A673 (cell line): ENCODE measurements around the gene PHYH. TPM values are rescaled to one million over a fixed set of nuclear protein-coding genes. Genes with fewer than 3 reads are reported as not detected.

Experiments
- BruUV-seq: library from RNA; stranded (reverse); fragments of 400-500 nt; replicated peaks from 2 replicates; lab custom pipeline; 2021; lab: Mats Ljungman, UMichigan
- CTCF ChIA-PET: fragments of 300-600 bp; sonication (Branson Sonifier 250); formaldehyde crosslinking; loops from one replicate; lab custom pipeline; 2022; ENCODE audit warnings: antibody characterized with exemption; lab: Charles Lee
- POLR2A ChIA-PET: fragments of 300-600 bp; sonication (Branson Sonifier 250); formaldehyde crosslinking; loops from one replicate; lab custom pipeline; 2022; ENCODE audit warnings: antibody characterized with exemption; ENCODE audit not compliant: low non-redundant PET; lab: Charles Lee
- DNase-seq: peaks from one replicate; pipeline ENCODE4 v3.0.0-alpha.2; 2015; ENCODE audit warnings: low spot score
- H3K27ac ChIP-seq: fragments of 200-600 bp; sonication (generic); 2 replicates; pipeline ENCODE4 v1.5.1; 2016; ENCODE audit warnings: mixed run types, low read depth, mild to moderate bottlenecking, mixed read lengths, antibody characterized with exemption, low read length; ENCODE audit not compliant: poor library complexity, severe bottlenecking
- H3K27me3 ChIP-seq: fragments of 200-600 bp; sonication (generic); replicated peaks from 2 replicates; pipeline ENCODE4 v1.6.1; 2017; ENCODE audit warnings: mixed run types, low read depth, mild to moderate bottlenecking, mixed read lengths, antibody characterized with exemption, low read length; ENCODE audit not compliant: insufficient read depth, poor library complexity
- H3K36me3 ChIP-seq: fragments of 200-600 bp; sonication (generic); 2 replicates; pipeline ENCODE4 v1.6.1; 2016; ENCODE audit warnings: mixed run types, mild to moderate bottlenecking, mixed read lengths, antibody characterized with exemption, low read length; ENCODE audit not compliant: insufficient read depth, poor library complexity, severe bottlenecking
- H3K4me1 ChIP-seq: fragments of 200-600 bp; sonication (generic); 2 replicates; pipeline ENCODE4 v1.6.1; 2017; ENCODE audit warnings: mixed run types, mild to moderate bottlenecking, mixed read lengths, antibody characterized with exemption, low read length; ENCODE audit not compliant: insufficient read depth, poor library complexity, severe bottlenecking
- H3K4me3 ChIP-seq: fragments of 200-600 bp; sonication (generic); 2 replicates; pipeline ENCODE4 v1.5.1; 2016; ENCODE audit warnings: low read depth, mixed run types, mild to moderate bottlenecking, mixed read lengths, low read length; ENCODE audit not compliant: poor library complexity, severe bottlenecking
- H3K9me3 ChIP-seq: fragments of 200-600 bp; sonication (generic); 2 replicates; pipeline ENCODE4 v1.6.1; 2016; ENCODE audit warnings: mixed run types, low read depth, mild to moderate bottlenecking, mixed read lengths, antibody characterized with exemption, low read length; ENCODE audit not compliant: poor library complexity, severe bottlenecking
- CTCF ChIP-seq: fragments of 300-800, 200-600 bp; sonication (generic); conservative IDR thresholded peaks from 2 replicates; pipeline ENCODE4 v1.5.1; 2017; ENCODE audit warnings: low read depth, mild to moderate bottlenecking, antibody characterized with exemption, low read length, moderate library complexity, mixed read lengths
- EZH2 ChIP-seq: fragments of 200-600 bp; sonication (generic); IDR thresholded peaks from 2 replicates; pipeline ENCODE4 v1.6.1; 2017; ENCODE audit warnings: borderline replicate concordance, low read depth, mild to moderate bottlenecking, mixed read lengths, antibody characterized with exemption, low read length; ENCODE audit not compliant: poor library complexity, severe bottlenecking
- intact Hi-C: fragments of 100-400 bp; cut with micrococcal nuclease; formaldehyde crosslinking; loops from one replicate; pipeline ENCODE4 v1.10.0; 2022; ENCODE audit not compliant: unreplicated experiment
- total RNA-seq: library from RNA; stranded (reverse); gene quantifications from 2 replicates; pipeline ENCODE4 v1.2.3, GENCODE V29; 2021

Gene PHYH
- total RNA-seq, 1 experiment from 2014 or later: 5.1 TPM

- no peak overlapping the region for H3K27ac ChIP-seq
- intact Hi-C loops: no loop called here
- no peaks in the 10 kb centered on the region for H3K9me3 ChIP-seq
- H3K27me3 ChIP-seq: no peaks in the 10 kb centered on the region
- no TSS peak for BruUV-seq
- CTCF ChIA-PET: no interaction called here
- DNase-seq: no peak
- peaks cover 17% of the 10 kb centered on the region for H3K36me3 ChIP-seq
- TF ChIP-seq CTCF (no peak), EZH2 (no peak)
- no peak overlapping the region for H3K4me3 ChIP-seq
- POLR2A ChIA-PET: no interaction called here
- no peaks in the 10 kb centered on the region for H3K4me1 ChIP-seq
These were observed 16.9 kb upstream of the PHYH start for GRCh38 chr10:13316635-13317311.

- H3K4me3 ChIP-seq: no peak overlapping the region
- no TSS peak for BruUV-seq
- POLR2A ChIA-PET: no interaction called here
These were observed 15.5 kb upstream of the PHYH start for GRCh38 chr10:13315361-13315760.

GRCh38 chr10:13311177-13311575 is 11.3 kb upstream of the PHYH start:
- no peak for DNase-seq
- Histone ChIP-seq H3K4me1 (no peaks in the 10 kb centered on the region), H3K27ac (no peak overlapping the region), H3K36me3 (no peaks in the 10 kb centered on the region), H3K27me3 (no peaks in the 10 kb centered on the region), H3K4me3 (no peak overlapping the region), H3K9me3 (no peaks in the 10 kb centered on the region)
- ChIA-PET POLR2A (no interaction called here), CTCF (no interaction called here)
- BruUV-seq: no TSS peak
- intact Hi-C loops: no loop called here
- TF ChIP-seq CTCF (no peak), EZH2 (no peak)

More at GRCh38 chr10:13315361-13315760, 15.5 kb upstream of the PHYH start:
- intact Hi-C loops: no loop called here
- Histone ChIP-seq H3K4me1 (no peaks in the 10 kb centered on the region), H3K27me3 (no peaks in the 10 kb centered on the region), H3K9me3 (no peaks in the 10 kb centered on the region), H3K27ac (no peak overlapping the region), H3K36me3 (peaks cover 7% of the 10 kb centered on the region)
- no peak for DNase-seq
- CTCF ChIA-PET: no interaction called here
- no peak for TF ChIP-seq CTCF
- TF ChIP-seq EZH2: no peak
